Fibroblast of skin of left quadriceps (primary cell): ENCODE measurements around the gene CACNA1C.

Source experiments
- DNase-seq, 2 experiments: peaks; one replicate each; pipeline ENCODE4 v3.0.0-alpha.2; 2013; ENCODE audit warnings: low read depth in 2 of 2

The CACNA1C gene

DNA sequence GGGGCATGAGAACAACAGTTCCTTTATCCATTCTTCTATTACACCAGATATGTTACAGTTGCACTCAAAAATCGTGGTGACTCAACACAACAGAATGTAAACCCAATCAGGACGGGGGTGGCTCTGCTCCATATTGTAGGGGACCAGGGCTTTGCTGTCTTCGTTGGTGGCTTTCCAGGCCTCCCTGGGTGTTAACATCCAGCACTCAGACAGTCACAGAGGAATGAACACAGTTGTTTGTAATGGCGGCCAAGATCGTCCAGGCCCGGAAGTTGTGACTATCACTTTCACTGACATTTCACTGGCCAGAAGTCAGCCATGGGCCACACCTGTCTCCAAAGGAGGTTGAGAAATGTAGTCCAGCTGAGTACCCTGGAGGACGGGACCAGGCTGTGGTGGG lies 204.1 kb downstream of the CACNA1C start:
- no peak for DNase-seq

DNA sequence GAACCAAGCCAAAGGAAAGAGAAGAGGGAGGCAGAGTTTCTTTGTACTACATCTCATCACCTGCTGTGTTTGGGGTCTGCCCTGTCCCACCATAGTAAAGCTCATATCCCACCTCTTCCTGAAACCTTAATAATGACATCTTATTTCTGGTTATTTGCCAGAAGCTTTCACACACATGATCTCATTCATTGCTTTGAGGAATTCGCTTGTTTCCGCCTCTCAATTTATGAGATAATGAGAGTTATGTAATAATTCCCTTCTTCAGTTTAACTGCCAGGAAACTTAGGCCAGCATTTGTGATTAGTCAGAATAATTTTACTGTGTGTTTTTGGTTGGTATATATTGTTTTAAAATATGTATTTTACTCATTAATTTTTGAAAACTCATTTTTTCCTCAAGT lies 205.2 kb downstream of the CACNA1C start:
- no peak for DNase-seq

DNA sequence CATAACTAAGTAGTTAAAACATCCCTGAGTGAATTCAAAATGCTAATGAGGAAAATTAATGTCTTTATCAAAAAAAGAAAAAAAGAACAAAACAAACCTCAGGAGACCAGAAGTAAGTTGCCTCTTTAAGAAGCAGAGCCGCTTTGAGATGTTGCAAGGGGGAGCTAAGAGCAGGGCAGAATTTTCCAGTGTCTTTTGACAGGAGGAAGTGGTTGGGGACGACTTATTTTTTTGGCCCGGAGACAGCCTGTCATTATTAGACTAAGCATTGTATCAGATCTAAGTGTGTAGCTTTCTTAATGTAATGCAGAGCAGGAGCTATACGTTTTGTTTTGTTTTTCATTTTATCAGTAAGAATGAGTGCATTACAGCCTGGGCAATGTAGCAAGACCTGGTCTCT lies 206.6 kb downstream of the CACNA1C start:
- no peak for DNase-seq

DNA sequence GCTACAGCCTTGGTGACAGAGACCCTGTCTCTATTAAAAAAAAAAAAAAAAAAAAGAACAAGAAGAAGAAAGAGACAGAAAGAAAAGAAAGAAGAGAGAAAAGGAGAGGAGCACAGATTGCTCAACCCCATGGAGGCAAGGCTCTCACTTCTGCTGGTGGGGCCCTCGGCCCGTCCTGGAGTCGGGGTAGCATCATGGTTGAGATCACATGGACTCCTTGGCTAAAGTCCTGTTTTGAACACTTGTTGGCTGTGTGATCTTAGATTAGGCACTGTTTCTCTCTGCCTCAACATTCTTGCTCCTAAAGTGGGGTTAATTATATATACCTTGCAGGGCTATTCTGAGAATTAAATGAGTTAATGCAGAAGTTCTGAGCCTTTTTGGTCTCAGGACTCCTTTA lies 207.7 kb downstream of the CACNA1C start:
- DNase-seq, result no peak

DNA sequence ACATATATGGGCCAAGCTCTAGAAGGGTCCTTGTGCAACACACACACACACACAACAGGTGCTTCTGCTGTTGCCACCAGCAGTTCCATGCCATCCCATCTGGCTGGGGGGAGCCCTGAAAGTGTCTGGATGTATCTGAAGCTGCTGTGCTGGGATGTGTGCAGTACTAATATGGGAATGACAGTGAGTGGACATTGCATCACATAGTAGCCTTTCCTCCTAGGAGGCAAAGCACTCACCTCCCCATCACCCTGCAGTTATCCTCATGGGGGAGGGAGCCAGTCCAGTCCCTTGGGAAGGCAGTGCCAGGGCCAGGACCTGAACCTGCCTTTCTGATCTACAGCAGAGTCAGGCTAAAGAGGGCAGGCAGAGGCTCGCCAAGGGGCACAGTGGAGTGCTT lies 208.9 kb downstream of the CACNA1C start:
- DNase-seq, result no peak

DNA sequence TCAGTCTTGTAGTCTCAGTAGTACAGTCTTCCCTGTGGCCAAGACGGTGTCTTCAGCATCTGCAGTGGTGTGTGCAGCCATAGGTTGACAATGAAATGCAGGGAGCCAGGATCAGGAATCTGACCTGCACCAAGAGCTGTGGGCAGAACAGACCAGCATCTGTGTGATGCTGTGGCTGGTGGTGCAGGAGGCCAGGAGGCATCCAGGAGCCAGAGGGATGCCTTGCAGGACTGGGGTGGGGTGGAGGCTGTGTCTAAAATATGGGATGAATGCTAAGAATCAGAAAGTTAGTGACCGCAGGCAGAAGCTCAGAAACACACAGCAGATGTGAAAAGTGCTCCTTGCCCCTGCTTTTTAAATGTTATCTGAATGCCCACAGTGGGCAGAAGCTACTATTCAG lies 209.7 kb downstream of the CACNA1C start:
- DNase-seq, result no peak

DNA sequence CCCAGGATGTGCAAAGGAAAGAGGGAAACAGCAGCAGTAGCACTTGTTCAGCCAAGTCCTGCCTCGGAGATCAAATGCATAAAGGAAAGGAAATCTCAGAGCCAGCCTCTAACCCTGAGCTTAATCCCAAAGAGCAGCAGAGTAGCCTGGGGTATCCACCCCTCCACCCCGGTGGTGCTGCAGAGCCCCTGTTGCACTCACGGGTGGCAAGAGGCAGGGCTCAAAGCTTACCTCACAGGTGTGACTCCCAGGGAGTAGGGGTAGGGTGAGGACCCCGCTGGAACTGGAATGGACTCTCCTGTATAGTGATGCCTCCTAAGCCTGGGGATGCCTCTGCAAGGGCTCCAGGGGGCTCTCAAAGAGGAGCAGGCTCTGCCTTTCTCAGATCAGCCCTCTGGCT lies 211.1 kb downstream of the CACNA1C start:
- no peak for DNase-seq

DNA sequence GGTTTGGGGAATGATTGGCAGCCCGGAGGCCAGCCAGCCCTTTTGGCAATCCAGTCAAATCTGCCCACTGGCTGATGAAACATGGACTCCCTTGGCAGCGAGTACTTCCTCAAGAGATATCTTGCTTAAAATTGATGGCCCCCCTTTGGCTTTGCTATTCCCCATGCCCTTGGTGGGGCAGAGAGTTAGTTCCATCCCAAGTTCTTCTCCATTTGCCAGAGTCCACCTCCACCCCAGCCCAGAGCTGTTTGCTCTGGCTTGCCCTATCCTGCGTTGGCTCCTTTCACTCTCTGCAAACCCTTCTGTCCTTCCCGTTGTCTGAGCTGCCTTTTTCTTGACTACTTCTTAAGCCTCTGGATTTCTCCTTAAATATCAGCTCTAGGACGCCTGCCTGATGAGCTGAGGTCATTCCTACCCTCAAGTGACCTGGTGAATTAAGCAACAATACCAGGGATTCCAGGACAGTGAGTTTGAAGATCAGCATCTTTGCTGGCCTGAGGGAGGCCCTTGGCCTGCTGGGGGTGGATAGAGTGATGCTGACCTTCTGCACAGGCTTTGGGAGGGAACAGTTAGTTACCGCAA lies 212.0 kb downstream of the CACNA1C start:
- peak; percentile 78 to 82 for DNase-seq

DNA sequence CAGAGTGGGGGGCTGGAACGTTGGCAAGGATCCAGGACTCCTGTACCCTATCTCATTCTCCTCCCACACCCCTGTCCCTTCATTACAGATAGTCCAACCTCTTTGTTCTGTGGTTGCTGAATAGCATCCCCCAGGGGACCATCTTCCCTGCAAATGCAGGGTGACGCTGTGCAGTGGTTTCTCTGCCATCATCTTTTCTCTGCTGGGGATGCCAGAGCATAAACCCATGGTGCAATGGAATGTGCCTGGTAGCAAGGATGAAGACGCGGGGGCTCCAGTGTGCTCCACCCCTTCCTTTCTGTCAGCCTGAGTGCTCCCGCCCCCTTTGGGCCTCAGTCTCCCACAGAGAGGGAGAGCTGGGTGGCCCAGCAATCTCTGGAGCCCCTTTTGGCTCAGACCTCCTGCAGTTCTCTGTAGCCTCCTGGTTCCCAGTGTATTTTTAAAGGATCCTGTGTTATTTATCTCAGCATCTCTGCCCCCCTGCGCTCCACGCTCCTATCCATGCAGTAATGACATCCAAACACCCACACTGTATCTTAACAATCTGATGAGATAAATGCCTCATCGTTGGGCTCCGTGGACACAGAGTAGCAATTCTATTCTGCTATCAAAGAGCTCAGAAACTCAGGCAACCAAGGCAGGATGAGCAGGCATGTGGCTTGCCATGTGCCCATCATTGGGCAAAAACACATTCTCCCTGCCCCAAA lies 212.8 kb downstream of the CACNA1C start:
- no peak for DNase-seq

DNA sequence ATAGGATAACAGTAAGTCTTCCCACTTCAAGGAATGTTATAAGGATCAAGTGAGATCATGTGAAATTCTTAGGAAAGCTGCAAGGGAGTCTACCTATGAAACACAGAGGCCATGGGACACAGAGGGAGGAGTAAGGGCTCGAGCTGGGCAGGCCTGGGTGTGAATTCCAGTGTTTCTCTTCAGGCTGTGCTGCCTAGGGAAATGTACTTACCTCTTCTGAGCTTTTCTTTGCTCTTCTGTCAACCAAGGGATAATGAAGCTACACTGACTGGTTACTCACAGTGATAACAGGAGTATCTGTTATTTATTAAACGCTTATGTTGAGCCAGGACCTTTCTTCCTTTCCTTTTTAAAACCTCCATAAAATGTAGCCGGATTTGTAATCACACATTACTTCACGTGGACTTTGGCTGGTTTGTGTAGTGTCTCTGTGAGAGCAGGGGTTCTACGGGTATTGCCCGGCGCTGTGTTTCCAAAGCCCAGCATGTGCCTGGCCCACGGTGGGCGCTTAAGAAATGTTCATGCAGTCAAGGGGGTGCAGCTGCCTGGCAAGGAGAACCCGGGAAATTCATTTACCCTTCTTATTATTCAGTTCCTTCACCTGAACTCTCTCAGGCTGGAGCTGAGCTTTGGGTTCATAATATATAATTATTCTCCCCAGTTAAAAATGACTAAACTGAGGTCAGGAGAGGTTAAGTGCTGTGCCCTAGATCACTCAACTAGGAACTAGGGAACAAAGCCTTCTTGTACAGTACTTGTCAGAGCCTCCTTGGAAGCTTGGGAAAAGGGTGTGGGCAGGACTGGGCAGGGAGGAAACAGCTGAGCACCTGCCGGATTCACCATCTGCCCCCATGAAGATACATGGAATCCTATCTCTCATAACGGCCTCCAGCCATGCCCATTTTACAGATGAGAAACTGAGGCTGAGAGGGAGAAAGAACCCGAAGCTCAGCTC lies 214.2 kb downstream of the CACNA1C start:
- no peak for DNase-seq

DNA sequence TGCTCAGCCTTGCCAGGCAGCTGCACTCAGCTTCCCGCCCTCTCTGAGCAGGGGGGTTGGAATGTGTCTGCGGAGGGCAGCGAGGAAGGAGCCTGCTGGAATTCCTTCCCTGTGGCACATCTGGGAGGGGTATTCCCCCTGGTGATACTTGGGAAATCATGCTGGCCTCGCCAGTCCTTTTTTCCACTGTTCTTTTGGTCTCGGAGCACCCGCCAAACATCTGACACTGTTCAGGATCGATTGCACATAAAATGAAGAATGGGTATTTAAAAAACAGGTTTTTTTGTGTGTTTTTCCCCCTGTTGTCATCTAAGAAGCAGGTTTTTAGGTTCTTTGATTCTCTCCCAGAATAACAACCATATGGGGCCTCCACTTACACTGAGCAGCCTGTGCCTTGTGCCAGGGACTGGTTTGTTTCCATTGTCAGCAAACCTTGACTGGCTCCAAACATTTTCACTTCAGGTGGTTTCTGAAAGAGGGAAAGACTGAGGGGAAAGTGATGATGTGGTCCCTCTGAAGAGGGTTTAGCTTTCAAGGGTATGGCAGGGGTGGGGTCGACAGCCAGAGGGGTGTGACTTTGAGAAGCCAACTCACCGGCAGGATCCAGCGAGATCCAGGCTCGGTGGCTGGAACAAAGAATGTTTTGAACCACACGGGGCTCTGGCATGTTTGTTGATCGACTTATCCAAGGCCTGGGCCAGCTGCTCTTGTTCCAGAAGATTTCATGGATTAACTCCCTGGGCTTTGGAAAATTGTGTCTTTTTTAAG lies 215.1 kb downstream of the CACNA1C start:
- no peak for DNase-seq

DNA sequence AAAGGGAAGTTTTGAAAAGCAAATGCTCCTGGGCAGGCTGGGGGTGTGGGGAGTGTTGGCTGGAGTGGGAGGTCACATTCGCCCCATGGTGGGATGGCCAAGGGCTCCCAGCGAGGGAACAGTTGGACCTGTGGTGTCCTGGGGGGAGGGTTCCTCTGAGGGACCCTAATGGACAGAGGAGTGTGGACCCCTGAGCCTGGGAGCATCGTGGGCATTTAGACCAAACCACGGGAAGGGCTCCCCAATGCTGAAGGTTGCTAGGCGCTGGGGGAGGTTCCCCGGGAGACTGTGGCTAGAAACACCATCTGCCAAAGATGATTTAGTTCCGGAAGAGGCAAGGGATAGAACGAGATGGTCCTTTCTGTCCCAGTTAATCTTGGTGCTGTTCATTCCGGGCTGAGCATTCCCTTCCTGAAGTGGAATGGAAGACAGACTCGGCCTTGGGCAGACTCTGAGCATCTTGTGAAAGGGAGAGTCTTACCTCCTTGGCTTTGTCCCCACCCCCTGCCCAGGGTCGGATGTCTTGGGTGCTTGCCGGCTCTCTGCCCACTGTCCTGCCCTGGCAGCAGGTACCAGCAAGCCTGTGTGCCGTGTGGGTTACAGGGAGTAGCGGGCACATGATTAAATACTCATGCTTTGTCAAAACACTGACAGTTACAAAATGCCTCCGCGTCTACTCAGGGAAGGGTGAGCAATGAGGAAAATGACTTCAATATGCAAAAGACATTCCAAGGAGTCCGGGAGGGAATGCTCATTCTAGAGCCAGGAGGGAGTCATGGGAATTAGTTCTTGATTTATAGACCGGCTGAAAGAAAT lies 215.9 kb downstream of the CACNA1C start:
- peak; percentile 85 to 86 for DNase-seq

DNA sequence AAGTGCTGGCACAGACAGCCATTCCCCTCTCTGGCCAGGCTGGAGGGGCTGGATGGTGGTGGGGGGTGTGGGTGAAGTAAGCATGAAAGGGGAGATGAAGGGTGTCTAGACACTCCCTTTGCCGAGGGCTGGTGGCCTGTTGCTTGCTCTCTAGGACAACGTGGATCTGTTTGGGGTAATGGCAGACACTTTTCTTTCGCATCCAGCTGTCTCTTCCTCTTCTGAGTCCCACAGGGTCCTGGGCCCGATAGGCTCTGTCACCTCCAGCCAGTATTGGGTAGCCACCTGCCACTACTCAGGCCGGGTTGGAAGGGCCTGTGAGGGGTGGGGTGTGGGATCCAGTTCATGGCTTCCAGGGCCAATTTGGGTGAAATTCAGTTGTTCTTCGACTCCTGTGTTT lies 218.1 kb downstream of the CACNA1C start:
- DNase-seq, result no peak

DNA sequence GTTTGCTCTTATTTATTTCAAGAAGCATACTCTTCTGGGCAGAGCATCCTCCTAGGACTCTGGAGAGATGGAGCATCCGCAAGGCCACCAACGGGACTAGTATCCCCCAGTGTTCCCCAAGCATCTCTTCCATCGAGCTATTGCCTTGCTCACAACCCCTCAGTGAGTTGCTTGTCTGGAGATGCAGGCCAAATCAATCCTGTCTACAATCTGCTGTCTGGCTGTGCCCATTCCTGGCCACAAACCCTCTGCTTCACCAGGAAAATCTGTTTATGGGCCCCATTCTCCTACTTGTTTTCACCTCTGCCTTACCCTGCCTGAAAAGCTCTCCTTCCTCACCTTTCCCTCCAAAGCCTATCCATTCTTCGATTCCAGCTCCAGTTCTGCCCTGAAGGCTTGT lies 219.2 kb downstream of the CACNA1C start:
- no peak for DNase-seq

DNA sequence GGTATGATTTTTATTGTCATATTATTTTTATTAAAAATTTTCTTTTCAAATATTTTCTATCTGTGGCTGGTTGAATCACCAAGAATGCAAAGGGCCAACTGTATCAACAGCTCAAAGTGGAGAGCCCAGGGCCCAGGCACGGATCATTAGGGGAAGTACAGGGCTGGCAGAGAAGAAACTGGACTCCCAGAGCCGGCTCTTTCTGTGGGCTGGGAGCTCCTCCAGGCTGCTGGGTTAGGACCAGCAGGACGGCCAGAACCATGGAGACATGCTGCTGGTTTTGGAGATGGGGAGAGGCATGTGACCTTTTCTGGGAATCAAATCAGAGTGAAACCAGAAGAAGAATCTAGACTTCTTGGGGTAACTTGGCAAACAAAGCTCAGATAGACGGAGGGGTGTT lies 220.5 kb downstream of the CACNA1C start:
- DNase-seq, result no peak

DNA sequence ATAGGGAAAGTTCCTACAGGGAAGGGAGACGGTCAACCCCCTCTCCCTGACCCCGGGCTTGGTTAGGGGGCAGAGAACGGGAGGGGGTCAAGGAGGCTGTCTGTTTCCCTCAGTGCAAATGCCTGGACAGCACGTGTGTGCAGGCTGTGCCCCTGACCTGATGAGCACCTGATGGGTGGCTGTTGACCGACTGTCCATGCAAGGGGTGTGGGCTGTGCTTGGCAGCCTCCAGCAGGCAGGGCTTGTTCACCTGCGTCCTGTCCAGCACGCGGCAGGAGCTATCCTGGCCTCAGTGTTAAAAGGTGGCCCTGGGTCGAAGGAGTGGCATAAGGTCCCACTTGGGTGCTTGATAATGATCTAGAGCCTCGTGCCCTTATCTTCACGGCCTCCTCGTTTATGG lies 221.0 kb downstream of the CACNA1C start:
- DNase-seq, result no peak

DNA sequence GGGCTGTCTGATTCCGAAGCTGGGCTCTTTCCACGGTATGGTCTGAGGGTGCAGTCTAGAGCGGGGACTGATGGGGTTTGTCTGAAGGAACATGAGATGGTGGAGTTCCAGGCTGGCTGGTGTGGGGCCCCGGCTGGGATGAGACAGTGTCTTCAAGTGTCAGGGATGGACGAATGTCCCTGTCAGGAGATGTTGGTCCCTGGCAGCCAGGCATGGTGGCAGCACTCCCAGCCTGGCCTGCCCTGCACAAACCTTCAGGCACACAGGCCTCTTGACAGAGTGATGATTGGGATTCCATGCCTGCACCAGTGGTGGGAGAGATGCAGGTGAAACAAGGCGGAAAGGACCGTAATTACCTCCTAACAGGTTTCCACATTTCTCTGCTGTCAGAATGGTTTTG lies 221.9 kb downstream of the CACNA1C start:
- DNase-seq, result no peak

DNA sequence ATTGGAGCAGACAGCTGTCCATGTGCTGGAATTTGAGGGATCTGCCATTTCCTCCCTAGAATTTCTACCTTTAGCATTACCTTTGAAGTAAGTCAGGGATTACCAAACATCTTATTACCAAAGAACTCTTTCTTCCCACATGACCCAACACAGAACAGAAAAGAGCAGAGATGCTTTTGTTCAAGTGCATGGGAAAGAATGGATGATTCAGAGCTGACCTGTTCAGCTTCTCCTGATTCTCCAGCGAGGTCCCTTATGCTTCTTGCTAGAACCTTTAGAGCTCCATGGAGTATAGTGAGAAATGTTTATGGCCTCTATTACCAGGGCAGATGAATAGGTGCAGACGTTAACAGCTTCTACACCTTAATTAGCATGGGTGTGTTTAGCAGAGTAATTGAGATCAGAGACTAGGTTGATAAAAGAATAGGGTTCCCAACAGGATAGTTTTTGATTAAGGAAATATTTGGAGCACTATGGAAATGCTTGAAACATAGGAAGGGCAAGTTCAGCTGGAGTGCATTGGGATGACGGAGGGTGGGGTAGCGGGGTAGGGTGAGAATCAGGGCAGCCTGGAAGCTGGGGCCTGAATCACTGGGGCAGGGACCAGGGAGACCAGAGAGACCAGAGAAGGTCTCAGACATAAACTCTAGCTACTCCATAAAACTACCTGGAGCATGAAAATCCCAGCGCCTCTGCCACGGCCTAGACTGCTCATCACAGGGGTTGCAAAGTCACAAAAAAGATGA lies 223.7 kb downstream of the CACNA1C start:
- DNase-seq, result no peak

DNA sequence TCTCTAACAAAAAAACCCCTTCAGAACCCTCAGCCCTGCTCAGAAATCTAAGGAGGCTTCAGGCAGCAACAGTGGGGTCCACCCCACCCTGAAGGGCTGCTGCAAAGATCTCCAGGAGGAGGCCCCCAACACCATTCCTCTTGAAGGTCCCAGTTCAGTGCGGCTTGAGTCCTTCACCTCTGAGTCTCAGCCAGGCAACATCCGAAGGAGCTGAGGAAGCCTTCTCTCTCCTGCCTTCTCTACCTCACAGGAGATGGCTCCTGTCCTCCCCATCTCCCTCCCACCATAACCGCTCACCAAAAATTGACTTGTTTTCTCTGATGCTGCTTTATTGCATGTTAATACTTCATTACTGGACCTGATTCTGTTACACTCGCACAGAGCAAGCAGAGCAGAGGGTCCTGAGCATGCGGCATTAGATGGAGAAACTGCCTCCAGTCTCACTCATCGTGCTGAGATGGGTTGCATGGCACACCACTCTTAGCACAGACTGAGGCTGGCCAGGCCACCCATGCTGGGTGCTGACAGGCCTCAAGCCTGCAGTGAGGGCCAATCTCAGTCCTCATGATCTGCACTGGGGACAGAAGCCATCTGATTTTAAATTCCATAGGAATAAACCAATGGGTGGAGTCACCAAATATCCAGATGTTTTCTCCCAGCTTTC lies 224.8 kb downstream of the CACNA1C start:
- no peak for DNase-seq

DNA sequence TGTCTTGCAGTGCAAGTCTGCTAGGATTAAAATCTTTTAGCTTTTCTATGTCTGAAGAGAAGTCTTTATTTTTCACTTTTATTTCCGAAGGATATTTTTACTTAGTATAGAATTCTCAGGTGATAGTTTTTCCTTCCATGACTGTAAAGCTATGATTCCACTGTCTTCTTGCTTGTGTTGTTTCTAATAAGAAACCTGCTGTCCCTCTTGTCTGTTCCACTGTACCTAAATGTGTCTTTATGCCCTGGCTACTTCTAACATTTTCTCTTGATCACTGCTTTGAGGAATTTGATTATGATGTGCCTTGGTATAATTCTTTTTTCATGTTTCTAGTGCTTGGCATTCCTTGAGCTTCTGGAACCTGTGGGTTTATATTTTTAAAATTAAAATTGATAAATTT lies 228.7 kb downstream of the CACNA1C start:
- DNase-seq, result no peak
